ENCODE data around the gene KIAA0513. TPM values are rescaled to one million over a fixed set of nuclear protein-coding genes. Genes with fewer than 3 reads are reported as not detected.

The KIAA0513 gene
- total and polyA plus RNA-seq, 10 of the 15 experiments (the other 5 are each of a cell fraction or from before 2014, with no cell fraction given) = 0.14 to 5.8 (median 2.0) TPM

DNA sequence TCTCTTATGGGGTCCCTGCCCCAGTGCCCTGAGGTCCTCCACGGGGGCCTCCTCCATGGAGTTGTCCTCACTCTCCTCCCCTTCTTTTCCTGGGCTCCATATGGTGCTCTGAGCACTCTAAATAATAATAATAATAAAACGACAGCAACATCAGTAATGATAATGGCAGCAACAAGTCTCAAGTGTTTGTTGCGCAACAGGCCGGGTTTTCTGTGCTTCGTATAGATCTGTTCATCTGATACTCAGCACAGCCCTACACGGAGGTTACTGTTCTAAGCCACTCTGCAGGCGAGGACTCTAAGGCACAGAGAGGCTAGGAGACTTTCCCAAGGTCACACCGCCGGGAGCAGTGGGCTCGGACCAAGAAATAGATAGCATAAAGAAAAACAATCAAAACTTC, 71.0 kb downstream of the KIAA0513 start:
- intact Hi-C loops (cut with micrococcal nuclease; ENCODE audit: unreplicated experiment) = no loop called here
- no TSS peak for BruUV-seq (replicated peaks)

More for the DNA sequence above, 71.0 kb downstream of the KIAA0513 start:
- Histone ChIP-seq H3K9ac (ENCODE audit: control insufficient read depth, insufficient read depth, low read length) (no peak overlapping the region), H3K36me3 (ENCODE audit: control insufficient read depth in 2 of 2, insufficient read depth in 2 of 2, low read length in 1 of 2) (no peaks in the 10 kb centered on the region), H2AFZ (ENCODE audit: control insufficient read depth, low read depth, low read length) (no peak overlapping the region), H3K79me2 (ENCODE audit: control insufficient read depth, insufficient read depth, low read length) (no peaks in the 10 kb centered on the region), H3K4me2 (ENCODE audit: control insufficient read depth, insufficient read depth) (no peak overlapping the region), H3K27ac (ENCODE audit: control insufficient read depth, insufficient read depth) (no peak overlapping the region), H3K4me3 (no peak overlapping the region), H3K27me3 (replicated peaks in 1 of 2; ENCODE audit: control insufficient read depth in 2 of 2, insufficient read depth in 2 of 2, low read length in 1 of 2) (no peaks in the 10 kb centered on the region; a peak in 3 of 4 replicates), H3K4me1 (ENCODE audit: control insufficient read depth, insufficient read depth, low read length) (peaks cover 12% of the 10 kb centered on the region), H4K20me1 (ENCODE audit: control insufficient read depth, insufficient read depth) (no peaks in the 10 kb centered on the region), H3K9me3 (replicated peaks; ENCODE audit: control insufficient read depth, insufficient read depth, low read length) (no peaks in the 10 kb centered on the region)
- FAIRE-seq = no peak
- DNase-seq (ENCODE audit: low read depth, low spot score) = no peak
- WGBS (ENCODE audit: insufficient coverage, insufficient replicate concordance, low lambda C conversion rate, missing lambda C conversion rate) = 51% methylated on average over 10 of the region's 10 CpGs
- RAD21 ChIA-PET (ENCODE audit: unreplicated experiment) = no interaction called here
- TF ChIP-seq HDAC6 (IDR thresholded peaks at IDR 0.05; ENCODE audit: unreplicated experiment) (no peak), BCL11A (IDR thresholded peaks at IDR 0.05; ENCODE audit: low read depth, low read length) (no peak), RCOR1 (conservative IDR thresholded peaks at IDR 0.05; ENCODE audit: low read depth, low read length) (no peak), IKZF1 (conservative IDR thresholded peaks at IDR 0.05) (no peak), CEBPB (IDR thresholded peaks at IDR 0.05; ENCODE audit: borderline replicate concordance in 1 of 2, low read depth in 2 of 2, low read length in 2 of 2) (peak in 1 of 2 experiments; percentile 13; a peak in 1 of 4 replicates)
- TF ChIP-seq, protein P1, sequence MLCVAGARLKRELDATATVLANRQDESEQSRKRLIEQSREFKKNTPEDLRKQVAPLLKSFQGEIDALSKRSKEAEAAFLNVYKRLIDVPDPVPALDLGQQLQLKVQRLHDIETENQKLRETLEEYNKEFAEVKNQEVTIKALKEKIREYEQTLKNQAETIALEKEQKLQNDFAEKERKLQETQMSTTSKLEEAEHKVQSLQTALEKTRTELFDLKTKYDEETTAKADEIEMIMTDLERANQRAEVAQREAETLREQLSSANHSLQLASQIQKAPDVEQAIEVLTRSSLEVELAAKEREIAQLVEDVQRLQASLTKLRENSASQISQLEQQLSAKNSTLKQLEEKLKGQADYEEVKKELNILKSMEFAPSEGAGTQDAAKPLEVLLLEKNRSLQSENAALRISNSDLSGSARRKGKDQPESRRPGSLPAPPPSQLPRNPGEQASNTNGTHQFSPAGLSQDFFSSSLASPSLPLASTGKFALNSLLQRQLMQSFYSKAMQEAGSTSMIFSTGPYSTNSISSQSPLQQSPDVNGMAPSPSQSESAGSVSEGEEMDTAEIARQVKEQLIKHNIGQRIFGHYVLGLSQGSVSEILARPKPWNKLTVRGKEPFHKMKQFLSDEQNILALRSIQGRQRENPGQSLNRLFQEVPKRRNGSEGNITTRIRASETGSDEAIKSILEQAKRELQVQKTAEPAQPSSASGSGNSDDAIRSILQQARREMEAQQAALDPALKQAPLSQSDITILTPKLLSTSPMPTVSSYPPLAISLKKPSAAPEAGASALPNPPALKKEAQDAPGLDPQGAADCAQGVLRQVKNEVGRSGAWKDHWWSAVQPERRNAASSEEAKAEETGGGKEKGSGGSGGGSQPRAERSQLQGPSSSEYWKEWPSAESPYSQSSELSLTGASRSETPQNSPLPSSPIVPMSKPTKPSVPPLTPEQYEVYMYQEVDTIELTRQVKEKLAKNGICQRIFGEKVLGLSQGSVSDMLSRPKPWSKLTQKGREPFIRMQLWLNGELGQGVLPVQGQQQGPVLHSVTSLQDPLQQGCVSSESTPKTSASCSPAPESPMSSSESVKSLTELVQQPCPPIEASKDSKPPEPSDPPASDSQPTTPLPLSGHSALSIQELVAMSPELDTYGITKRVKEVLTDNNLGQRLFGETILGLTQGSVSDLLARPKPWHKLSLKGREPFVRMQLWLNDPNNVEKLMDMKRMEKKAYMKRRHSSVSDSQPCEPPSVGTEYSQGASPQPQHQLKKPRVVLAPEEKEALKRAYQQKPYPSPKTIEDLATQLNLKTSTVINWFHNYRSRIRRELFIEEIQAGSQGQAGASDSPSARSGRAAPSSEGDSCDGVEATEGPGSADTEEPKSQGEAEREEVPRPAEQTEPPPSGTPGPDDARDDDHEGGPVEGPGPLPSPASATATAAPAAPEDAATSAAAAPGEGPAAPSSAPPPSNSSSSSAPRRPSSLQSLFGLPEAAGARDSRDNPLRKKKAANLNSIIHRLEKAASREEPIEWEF (IDR thresholded peaks at IDR 0.05; ENCODE audit: insufficient replicate concordance, low read depth, low read length) = no peak
- TF ChIP-seq, protein P2, sequence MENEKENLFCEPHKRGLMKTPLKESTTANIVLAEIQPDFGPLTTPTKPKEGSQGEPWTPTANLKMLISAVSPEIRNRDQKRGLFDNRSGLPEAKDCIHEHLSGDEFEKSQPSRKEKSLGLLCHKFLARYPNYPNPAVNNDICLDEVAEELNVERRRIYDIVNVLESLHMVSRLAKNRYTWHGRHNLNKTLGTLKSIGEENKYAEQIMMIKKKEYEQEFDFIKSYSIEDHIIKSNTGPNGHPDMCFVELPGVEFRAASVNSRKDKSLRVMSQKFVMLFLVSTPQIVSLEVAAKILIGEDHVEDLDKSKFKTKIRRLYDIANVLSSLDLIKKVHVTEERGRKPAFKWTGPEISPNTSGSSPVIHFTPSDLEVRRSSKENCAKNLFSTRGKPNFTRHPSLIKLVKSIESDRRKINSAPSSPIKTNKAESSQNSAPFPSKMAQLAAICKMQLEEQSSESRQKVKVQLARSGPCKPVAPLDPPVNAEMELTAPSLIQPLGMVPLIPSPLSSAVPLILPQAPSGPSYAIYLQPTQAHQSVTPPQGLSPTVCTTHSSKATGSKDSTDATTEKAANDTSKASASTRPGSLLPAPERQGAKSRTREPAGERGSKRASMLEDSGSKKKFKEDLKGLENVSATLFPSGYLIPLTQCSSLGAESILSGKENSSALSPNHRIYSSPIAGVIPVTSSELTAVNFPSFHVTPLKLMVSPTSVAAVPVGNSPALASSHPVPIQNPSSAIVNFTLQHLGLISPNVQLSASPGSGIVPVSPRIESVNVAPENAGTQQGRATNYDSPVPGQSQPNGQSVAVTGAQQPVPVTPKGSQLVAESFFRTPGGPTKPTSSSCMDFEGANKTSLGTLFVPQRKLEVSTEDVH (IDR thresholded peaks at IDR 0.05; ENCODE audit: low read depth, partially characterized antibody) = no peak
- POLR2A ChIA-PET = no interaction called here
- SMC1A ChIA-PET (ENCODE audit: uncharacterized antibody, unreplicated experiment) = no interaction called here
- CTCF ChIA-PET = no interaction called here
- ATAC-seq = no peak
- in situ Hi-C loops (cut with MboI) = no loop called here

Data from GM12878 (cell line).